ENCODE measurements around the gene AMHR2.
"Not testable (repeated sequence)": the region's sequence is repeated elsewhere in the genome, so short reads cannot be mapped to it uniquely, and the experiment has no call there.

The AMHR2 gene

GRCh38 chr12:53428741-53429140 lies 5.1 kb downstream of the AMHR2 start:
- TF ChIP-seq, protein P1, sequence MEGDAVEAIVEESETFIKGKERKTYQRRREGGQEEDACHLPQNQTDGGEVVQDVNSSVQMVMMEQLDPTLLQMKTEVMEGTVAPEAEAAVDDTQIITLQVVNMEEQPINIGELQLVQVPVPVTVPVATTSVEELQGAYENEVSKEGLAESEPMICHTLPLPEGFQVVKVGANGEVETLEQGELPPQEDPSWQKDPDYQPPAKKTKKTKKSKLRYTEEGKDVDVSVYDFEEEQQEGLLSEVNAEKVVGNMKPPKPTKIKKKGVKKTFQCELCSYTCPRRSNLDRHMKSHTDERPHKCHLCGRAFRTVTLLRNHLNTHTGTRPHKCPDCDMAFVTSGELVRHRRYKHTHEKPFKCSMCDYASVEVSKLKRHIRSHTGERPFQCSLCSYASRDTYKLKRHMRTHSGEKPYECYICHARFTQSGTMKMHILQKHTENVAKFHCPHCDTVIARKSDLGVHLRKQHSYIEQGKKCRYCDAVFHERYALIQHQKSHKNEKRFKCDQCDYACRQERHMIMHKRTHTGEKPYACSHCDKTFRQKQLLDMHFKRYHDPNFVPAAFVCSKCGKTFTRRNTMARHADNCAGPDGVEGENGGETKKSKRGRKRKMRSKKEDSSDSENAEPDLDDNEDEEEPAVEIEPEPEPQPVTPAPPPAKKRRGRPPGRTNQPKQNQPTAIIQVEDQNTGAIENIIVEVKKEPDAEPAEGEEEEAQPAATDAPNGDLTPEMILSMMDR (IDR thresholded peaks at IDR 0.05; ENCODE audit: borderline replicate concordance, control extremely low read depth, extremely low read depth, insufficient read depth, missing control alignments), result no peak
- in situ Hi-C loops (cut with MboI; ENCODE audit: low sequenced_read_pairs, unreplicated experiment), result no loop called here
- no peak for DNase-seq (ENCODE audit: low spot score)

DNA sequence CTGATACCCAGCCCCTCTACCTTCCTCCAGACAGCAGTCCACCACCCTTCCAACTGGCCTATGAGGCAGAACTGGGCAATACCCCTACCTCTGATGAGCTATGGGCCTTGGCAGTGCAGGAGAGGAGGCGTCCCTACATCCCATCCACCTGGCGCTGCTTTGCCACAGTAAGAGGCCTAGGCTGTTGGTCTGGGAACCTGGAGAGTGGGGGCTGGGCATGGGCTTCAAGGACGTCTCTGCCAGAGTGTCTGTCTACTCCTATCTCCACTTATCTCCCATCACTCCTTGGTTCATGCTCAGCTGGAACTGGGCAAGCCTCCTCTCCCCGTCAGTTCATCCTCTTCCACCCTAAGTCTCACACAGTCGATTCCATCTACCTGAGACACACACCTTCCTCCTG lies 6.5 kb downstream of the AMHR2 start:
- TF ChIP-seq, protein P1 (IDR thresholded peaks at IDR 0.05; ENCODE audit: borderline replicate concordance, control extremely low read depth, extremely low read depth, insufficient read depth, missing control alignments), result no peak
- in situ Hi-C loops (cut with MboI; ENCODE audit: low sequenced_read_pairs, unreplicated experiment), result no loop called here
- DNase-seq (ENCODE audit: low spot score), result no peak

- in situ Hi-C loops (cut with MboI; ENCODE audit: low sequenced_read_pairs, unreplicated experiment), result no loop called here
- DNase-seq (ENCODE audit: low spot score), result no peak
- TF ChIP-seq, protein P1 (IDR thresholded peaks at IDR 0.05; ENCODE audit: borderline replicate concordance, control extremely low read depth, extremely low read depth, insufficient read depth, missing control alignments), result no peak
Measured at GRCh38 chr12:53431187-53431586, 7.5 kb downstream of the AMHR2 start.

GRCh38 chr12:53435326-53435725 lies 11.7 kb downstream of the AMHR2 start:
- DNase-seq (ENCODE audit: low spot score); in situ Hi-C loops (cut with MboI; ENCODE audit: low sequenced_read_pairs, unreplicated experiment): not testable (repeated sequence)

DNA sequence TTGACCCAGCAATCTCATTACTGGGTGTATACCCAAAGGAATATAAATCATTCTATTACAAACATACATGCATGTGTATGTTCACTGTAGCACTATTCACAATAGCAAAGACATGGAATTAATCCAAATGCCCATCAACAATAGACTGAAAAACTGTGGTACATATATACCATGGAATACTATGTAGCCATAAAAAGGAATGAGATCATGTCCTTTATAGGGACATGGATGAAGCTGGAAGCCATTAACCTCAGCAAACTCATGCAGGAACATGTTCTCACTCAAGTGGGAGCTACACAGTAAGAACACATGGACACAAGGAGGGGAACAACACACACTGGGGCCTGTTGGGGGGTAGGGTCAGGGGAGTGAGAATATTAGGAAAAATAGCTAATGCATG lies 15.9 kb downstream of the AMHR2 start:
- in situ Hi-C loops (cut with MboI; ENCODE audit: low sequenced_read_pairs, unreplicated experiment); DNase-seq (ENCODE audit: low spot score): not testable (repeated sequence)

GRCh38 chr12:53441040-53441833 lies 17.6 kb downstream of the AMHR2 start, which contains the start of gene PRR13:
Gene PRR13 (plus strand): TSS chr12:53441734. CDS start chr12:53442715, 981 bp downstream.
- in situ Hi-C loops (cut with MboI; ENCODE audit: low sequenced_read_pairs, unreplicated experiment), result no loop called here
- peak; percentile 97 for DNase-seq (ENCODE audit: low spot score)
- TF ChIP-seq, protein P1 (IDR thresholded peaks at IDR 0.05; ENCODE audit: borderline replicate concordance, control extremely low read depth, extremely low read depth, insufficient read depth, missing control alignments), result no peak

GRCh38 chr12:53443955-53444354 lies 20.3 kb downstream of the AMHR2 start:
- no peak for DNase-seq (ENCODE audit: low spot score)
- in situ Hi-C loops (cut with MboI; ENCODE audit: low sequenced_read_pairs, unreplicated experiment), result no loop called here
- TF ChIP-seq, protein P1 (IDR thresholded peaks at IDR 0.05; ENCODE audit: borderline replicate concordance, control extremely low read depth, extremely low read depth, insufficient read depth, missing control alignments), result no peak

GRCh38 chr12:53444593-53445325 lies 21.1 kb downstream of the AMHR2 start:
- DNase-seq (ENCODE audit: low spot score); in situ Hi-C loops (cut with MboI; ENCODE audit: low sequenced_read_pairs, unreplicated experiment): not testable (repeated sequence)
